Measurements from ENCODE around the gene BAIAP2L1.

Gene BAIAP2L1

DNA sequence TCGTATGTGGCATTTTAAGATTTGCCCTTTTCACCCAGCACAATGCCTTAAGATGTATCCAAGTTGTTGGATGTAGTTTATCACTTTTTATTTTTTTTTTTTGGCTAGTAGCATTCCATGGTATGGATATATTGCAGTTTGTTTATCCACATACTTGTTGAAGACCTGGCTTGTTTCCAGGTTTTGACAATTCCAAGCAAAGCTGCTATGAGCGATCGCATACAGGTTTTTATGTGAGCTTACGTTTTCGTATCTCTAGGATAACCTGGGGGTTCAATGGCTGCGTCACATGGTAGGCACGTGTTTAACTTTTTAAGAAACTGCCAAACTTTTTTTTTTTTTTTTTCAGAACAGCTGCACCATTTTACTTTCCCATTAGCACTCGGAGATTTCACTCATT is 32.2 kb downstream of the BAIAP2L1 start:
- in situ Hi-C loops (cut with MboI; ENCODE audit: low pct_unique_long_range_greater_than_20kb, low sequenced_read_pairs, unreplicated experiment), result no loop called here
- TF ChIP-seq, protein P1, sequence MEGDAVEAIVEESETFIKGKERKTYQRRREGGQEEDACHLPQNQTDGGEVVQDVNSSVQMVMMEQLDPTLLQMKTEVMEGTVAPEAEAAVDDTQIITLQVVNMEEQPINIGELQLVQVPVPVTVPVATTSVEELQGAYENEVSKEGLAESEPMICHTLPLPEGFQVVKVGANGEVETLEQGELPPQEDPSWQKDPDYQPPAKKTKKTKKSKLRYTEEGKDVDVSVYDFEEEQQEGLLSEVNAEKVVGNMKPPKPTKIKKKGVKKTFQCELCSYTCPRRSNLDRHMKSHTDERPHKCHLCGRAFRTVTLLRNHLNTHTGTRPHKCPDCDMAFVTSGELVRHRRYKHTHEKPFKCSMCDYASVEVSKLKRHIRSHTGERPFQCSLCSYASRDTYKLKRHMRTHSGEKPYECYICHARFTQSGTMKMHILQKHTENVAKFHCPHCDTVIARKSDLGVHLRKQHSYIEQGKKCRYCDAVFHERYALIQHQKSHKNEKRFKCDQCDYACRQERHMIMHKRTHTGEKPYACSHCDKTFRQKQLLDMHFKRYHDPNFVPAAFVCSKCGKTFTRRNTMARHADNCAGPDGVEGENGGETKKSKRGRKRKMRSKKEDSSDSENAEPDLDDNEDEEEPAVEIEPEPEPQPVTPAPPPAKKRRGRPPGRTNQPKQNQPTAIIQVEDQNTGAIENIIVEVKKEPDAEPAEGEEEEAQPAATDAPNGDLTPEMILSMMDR (IDR thresholded peaks at IDR 0.05; ENCODE audit: extremely low read depth, insufficient read depth, missing control alignments), result no peak
- no peak for DNase-seq (ENCODE audit: low spot score)

GRCh38 chr7:98366562-98366938 is 34.3 kb downstream of the BAIAP2L1 start:
- TF ChIP-seq, protein P1 (IDR thresholded peaks at IDR 0.05; ENCODE audit: extremely low read depth, insufficient read depth, missing control alignments), result no peak
- in situ Hi-C loops (cut with MboI; ENCODE audit: low pct_unique_long_range_greater_than_20kb, low sequenced_read_pairs, unreplicated experiment), result no loop called here
- DNase-seq (ENCODE audit: low spot score), result no peak

DNA sequence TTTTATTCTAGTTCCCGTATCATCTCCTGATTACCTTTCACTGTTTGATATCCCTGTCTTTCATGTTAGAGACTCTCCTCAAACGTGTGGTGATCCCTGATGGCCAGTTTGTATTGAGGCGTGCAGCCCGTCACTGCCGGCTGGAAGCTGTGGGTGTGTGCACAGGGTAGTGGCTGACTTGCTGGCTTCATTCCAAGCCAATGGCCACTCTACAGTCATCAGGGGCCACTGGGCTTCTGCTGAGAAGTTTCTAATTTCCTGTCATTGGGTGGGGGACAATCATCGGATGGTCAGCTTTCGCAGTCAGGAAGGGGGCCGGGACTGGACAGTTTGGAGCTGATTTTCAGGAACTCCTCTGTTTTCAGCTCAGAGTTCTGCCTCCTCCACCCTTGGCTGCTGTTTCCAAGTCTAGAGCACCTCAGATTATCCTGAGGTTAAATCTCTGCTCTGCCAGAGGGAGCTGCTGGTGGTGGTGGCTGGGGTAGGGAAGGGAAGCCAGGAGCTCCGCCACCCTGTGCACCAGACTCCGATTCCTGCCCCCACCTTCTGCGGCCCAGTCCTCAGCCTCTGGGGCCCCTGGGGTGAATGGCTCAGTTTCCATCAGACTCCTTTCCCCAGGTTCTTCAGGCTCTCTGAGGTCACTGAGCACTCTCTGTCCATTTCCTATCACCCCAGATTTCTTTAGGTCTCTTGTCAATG is 34.9 kb downstream of the BAIAP2L1 start:
- TF ChIP-seq, protein P1 (IDR thresholded peaks at IDR 0.05; ENCODE audit: extremely low read depth, insufficient read depth, missing control alignments), result no peak
- no peak for DNase-seq (ENCODE audit: low spot score)
- in situ Hi-C loops (cut with MboI; ENCODE audit: low pct_unique_long_range_greater_than_20kb, low sequenced_read_pairs, unreplicated experiment), result no loop called here

DNA sequence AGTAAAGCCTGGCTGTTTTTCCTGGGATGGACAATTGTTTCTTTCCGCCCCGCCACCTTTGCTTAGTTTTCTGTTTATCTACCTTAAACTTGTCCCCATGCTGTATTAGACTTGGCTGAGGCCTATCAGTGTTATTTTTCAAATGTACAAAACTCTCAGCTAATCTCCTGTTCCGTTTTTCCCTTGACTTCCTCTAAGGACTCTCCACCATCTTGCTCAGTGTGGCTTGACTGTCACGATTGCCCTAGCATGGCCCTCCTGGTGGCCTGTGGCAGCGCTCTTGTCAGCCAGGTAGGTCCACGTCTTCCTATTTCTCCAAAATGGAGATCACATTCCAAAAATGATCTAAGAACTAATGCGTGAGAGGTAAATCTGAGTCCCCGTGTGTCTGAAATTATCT is 36.7 kb downstream of the BAIAP2L1 start:
- in situ Hi-C loops (cut with MboI; ENCODE audit: low pct_unique_long_range_greater_than_20kb, low sequenced_read_pairs, unreplicated experiment), result no loop called here
- no peak for DNase-seq (ENCODE audit: low spot score)
- TF ChIP-seq, protein P1 (IDR thresholded peaks at IDR 0.05; ENCODE audit: extremely low read depth, insufficient read depth, missing control alignments), result no peak

- TF ChIP-seq, protein P1 (IDR thresholded peaks at IDR 0.05; ENCODE audit: extremely low read depth, insufficient read depth, missing control alignments), result no peak
- no peak for DNase-seq (ENCODE audit: low spot score)
- in situ Hi-C loops (cut with MboI; ENCODE audit: low pct_unique_long_range_greater_than_20kb, low sequenced_read_pairs, unreplicated experiment), result no loop called here
Measured at GRCh38 chr7:98362517-98362916, 38.4 kb downstream of the BAIAP2L1 start.

GRCh38 chr7:98360221-98361130 is 40.4 kb downstream of the BAIAP2L1 start:
- TF ChIP-seq, protein P1 (IDR thresholded peaks at IDR 0.05; ENCODE audit: extremely low read depth, insufficient read depth, missing control alignments), result no peak
- in situ Hi-C loops (cut with MboI; ENCODE audit: low pct_unique_long_range_greater_than_20kb, low sequenced_read_pairs, unreplicated experiment), result no loop called here
- no peak for DNase-seq (ENCODE audit: low spot score)

All from GM13977 (cell line).